Mesothelial cell of epicardium (in vitro differentiated cells): Measurements from ENCODE around the gene ATRNL1. TPM values are rescaled to one million over a fixed set of nuclear protein-coding genes. Genes with fewer than 3 reads are reported as not detected.

Source experiments
- DNase-seq, 2 experiments: peaks; one replicate each; pipeline ENCODE4 v3.0.0; 2021; ENCODE audit warnings: low spot score in 2 of 2; ENCODE audit not compliant: unreplicated experiment in 2 of 2
- H3K27ac Mint-ChIP-seq: 2 replicates; pipeline ENCODE4 v1.8.0; 2021; ENCODE audit warnings: mixed read lengths
- H3K27me3 Mint-ChIP-seq: 2 replicates; pipeline ENCODE4 v1.8.0; 2021; ENCODE audit warnings: low read depth, mixed read lengths
- H3K36me3 Mint-ChIP-seq: 2 replicates; pipeline ENCODE4 v1.8.0; 2021; ENCODE audit warnings: mixed read lengths
- H3K4me1 Mint-ChIP-seq: 2 replicates; pipeline ENCODE4 v1.8.0; 2021; ENCODE audit warnings: mixed read lengths
- H3K4me3 Mint-ChIP-seq: 2 replicates; pipeline ENCODE4 v1.8.0; 2021; ENCODE audit warnings: mild to moderate bottlenecking, moderate library complexity, mixed read lengths
- H3K9me3 Mint-ChIP-seq: 2 replicates; pipeline ENCODE4 v1.8.0; 2021; ENCODE audit warnings: mixed read lengths
- total RNA-seq: library from RNA; stranded (reverse); gene quantifications from 3 replicates; pipeline ENCODE4 v1.2.1, GENCODE V29; 2021
- TF ChIP-seq, protein P1 (sequence below): fragments of 200-600 bp; sonication (generic); IDR thresholded peaks from one replicate; pipeline ENCODE4 v1.5.0; 2021; ENCODE audit warnings: antibody characterized with exemption; ENCODE audit not compliant: unreplicated experiment

Gene ATRNL1
- total RNA-seq, 1 donor from 2014 or later = 39.6 TPM

DNA sequence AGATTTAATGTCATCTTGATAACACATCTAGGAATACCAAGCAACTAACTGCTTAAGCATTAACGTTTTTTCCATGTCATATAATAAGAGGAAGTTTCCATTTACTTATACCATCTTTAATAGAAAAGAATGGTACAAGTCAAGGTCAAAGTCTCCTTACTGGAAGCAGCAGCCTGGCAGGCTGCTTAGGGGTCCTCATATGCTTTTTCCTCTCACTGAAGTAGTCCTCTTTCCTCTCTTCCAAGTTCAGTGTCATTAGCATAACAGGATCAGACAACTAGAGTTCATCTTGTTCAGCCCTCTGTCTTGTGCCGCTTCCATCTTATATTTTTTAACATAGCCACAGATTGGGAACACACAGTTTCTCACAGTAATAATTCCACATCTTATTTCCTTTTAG is 774.1 kb downstream of the ATRNL1 start:
- H3K27me3 Mint-ChIP-seq = no peaks in the 10 kb centered on the region
- H3K4me3 Mint-ChIP-seq = no peak overlapping the region
- H3K27ac Mint-ChIP-seq = no peak overlapping the region
- H3K4me1 Mint-ChIP-seq = peaks cover 19% of the 10 kb centered on the region
- no peaks in the 10 kb centered on the region for H3K9me3 Mint-ChIP-seq
- TF ChIP-seq, protein P1, sequence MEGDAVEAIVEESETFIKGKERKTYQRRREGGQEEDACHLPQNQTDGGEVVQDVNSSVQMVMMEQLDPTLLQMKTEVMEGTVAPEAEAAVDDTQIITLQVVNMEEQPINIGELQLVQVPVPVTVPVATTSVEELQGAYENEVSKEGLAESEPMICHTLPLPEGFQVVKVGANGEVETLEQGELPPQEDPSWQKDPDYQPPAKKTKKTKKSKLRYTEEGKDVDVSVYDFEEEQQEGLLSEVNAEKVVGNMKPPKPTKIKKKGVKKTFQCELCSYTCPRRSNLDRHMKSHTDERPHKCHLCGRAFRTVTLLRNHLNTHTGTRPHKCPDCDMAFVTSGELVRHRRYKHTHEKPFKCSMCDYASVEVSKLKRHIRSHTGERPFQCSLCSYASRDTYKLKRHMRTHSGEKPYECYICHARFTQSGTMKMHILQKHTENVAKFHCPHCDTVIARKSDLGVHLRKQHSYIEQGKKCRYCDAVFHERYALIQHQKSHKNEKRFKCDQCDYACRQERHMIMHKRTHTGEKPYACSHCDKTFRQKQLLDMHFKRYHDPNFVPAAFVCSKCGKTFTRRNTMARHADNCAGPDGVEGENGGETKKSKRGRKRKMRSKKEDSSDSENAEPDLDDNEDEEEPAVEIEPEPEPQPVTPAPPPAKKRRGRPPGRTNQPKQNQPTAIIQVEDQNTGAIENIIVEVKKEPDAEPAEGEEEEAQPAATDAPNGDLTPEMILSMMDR = no peak
- no peaks in the 10 kb centered on the region for H3K36me3 Mint-ChIP-seq
- DNase-seq = no peak

DNA sequence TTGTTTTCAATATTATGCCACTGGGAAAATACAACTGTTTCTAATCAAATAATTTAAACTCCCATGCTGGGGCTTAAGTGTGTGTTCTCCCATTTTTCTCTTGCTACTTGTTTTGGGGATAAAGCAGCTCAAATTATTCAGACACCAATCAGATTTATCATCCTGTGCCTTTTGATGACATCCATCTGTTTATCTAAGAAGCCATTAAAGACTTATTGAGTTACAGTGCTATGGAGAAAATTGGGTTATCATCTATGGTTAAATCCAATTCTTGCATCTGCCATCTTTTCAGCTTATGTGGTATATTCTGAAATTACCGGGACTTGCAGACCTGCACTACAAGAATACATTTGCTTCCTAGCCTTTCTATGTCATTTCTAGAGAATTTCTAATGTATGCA is 778.7 kb downstream of the ATRNL1 start:
- no peaks in the 10 kb centered on the region for H3K27me3 Mint-ChIP-seq
- TF ChIP-seq, protein P1 = no peak
- no peaks in the 10 kb centered on the region for H3K9me3 Mint-ChIP-seq
- H3K4me1 Mint-ChIP-seq = peaks cover 16% of the 10 kb centered on the region
- H3K36me3 Mint-ChIP-seq = no peaks in the 10 kb centered on the region
- DNase-seq = no peak
- no peak overlapping the region for H3K4me3 Mint-ChIP-seq
- no peak overlapping the region for H3K27ac Mint-ChIP-seq

DNA sequence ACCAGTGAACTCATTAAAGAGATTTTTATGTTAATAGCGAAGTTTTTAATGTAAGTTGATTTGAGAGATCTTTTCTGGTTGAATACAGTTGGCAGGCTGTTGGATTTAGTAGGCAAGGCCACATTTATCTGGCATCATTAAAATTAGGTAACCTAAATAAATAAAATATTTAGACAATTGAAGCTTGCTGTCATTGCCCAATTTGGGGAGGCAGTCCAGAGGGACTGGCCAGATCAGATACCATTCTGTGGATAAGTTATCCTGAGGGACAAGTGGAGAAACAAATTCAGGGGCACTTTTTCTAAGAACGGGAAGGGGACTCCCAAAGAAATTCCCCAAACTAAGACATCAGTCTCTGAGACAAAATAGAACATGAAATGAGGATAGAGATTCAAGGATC is 782.0 kb downstream of the ATRNL1 start:
- TF ChIP-seq, protein P1 = no peak
- H3K9me3 Mint-ChIP-seq = no peaks in the 10 kb centered on the region
- H3K27me3 Mint-ChIP-seq = peaks cover 2% of the 10 kb centered on the region
- H3K27ac Mint-ChIP-seq = no peak overlapping the region
- no peaks in the 10 kb centered on the region for H3K36me3 Mint-ChIP-seq
- H3K4me1 Mint-ChIP-seq = peaks cover 17% of the 10 kb centered on the region
- H3K4me3 Mint-ChIP-seq = no peak overlapping the region
- no peak for DNase-seq

DNA sequence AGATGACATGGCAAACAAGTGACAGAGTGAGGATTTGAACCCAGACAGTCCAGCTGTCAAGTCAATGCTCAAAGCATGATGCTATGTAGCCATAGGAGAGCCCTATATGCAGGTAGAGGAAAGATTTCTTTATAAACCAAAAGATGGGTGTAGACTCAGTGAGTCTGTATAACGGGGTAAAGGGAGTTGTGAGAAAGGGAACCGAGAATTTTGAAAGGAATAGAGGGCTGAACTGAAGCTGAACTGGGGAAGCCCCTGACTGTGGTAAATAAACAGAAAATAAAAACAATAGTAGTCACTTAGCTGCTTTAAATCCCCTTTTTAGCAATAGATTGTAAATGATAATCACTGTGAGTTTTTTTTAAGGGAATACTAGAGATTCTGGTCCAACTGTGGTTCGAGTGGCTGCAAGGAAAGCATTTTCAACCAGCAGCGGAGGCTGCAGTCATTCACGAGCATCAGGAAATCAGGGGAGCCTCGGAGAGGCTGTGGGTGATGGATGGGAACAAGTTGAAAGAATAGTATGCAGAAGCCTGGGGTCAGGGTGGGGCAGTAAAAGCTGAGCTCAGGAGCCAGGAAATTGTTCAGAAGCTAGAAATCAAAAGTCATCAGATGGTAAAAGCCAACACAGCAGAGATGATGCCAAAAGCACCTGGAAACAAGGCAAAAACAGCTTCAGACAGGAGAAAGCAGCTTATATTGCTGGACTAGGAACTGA is 786.4 kb downstream of the ATRNL1 start:
- Mint-ChIP-seq H3K27ac (no peak overlapping the region), H3K36me3 (peaks cover 2% of the 10 kb centered on the region), H3K4me1 (peaks cover 6% of the 10 kb centered on the region), H3K27me3 (peaks cover 2% of the 10 kb centered on the region), H3K4me3 (no peak overlapping the region), H3K9me3 (no peaks in the 10 kb centered on the region)
- no peak for DNase-seq
- TF ChIP-seq, protein P1 = no peak

DNA sequence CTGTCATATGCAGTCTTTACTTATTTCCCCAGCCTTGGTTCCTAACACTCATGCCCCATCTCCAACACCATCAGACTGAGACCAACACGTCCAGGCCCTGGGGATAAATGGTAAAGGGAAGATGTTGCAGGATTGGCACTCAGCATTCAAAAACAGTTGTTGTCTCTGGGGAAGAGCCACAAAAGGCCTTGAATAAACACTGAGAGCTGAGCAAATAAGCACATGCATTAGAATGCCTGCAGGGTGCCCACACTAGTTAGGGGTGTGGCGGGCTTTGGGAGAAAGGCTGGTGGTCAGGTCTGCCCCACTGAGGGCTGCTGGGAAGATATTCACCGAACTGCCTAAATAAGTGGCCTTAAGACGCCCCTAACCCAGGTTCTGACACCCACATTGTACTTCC is 788.9 kb downstream of the ATRNL1 start:
- no peak for DNase-seq
- Mint-ChIP-seq H3K27ac (no peak overlapping the region), H3K27me3 (peaks cover 2% of the 10 kb centered on the region), H3K36me3 (peaks cover 2% of the 10 kb centered on the region), H3K9me3 (no peaks in the 10 kb centered on the region), H3K4me1 (peaks cover 6% of the 10 kb centered on the region), H3K4me3 (no peak overlapping the region)
- TF ChIP-seq, protein P1 = no peak
